Gastroesophageal sphincter (tissue), 4 donors: Measurements from ENCODE around the gene MMRN2. TPM values are rescaled to one million over a fixed set of nuclear protein-coding genes. Genes with fewer than 3 reads are reported as not detected.

Source experiments
- ATAC-seq: fragments of 150-250 bp; one replicate; pipeline ENCODE4 v1.9.1; 2016; ENCODE audit warnings: mild to moderate bottlenecking, moderate library complexity
- H3K27ac ChIP-seq, 4 donors: fragments of 200-600 bp; sonication (generic) in 3 of 4; 1 replicate in 3 of 4; 2 replicates in 1 of 4; pipeline ENCODE4 v1.5.1; 2016 to 2019
- H3K27me3 ChIP-seq: fragments of 200-600 bp; sonication (generic); one replicate; pipeline ENCODE4 v1.5.1; 2019
- H3K36me3 ChIP-seq, 2 donors: fragments of 200-600 bp; sonication (generic); one replicate each; pipeline ENCODE4 v1.5.1; 2019; ENCODE audit warnings: control low read depth in 1 of 2
- H3K4me1 ChIP-seq, 3 donors: fragments of 200-600 bp; sonication (generic); 1 replicate in 2 of 3; 2 replicates in 1 of 3; pipeline ENCODE4 v1.5.1; 2016 to 2019; ENCODE audit warnings: control low read depth in 2 of 3
- H3K4me3 ChIP-seq, 2 donors: fragments of 200-600 bp; sonication (generic); one replicate each; pipeline ENCODE4 v1.5.1; 2019; ENCODE audit warnings: mild to moderate bottlenecking in 1 of 2, moderate library complexity in 1 of 2
- H3K9me3 ChIP-seq, 3 donors: fragments of 200-600 bp; sonication (generic); one replicate each; pipeline ENCODE4 v1.5.1; 2017 to 2019; ENCODE audit warnings: control low read depth in 2 of 3
- CTCF ChIP-seq, 4 experiments: fragments of 200-600 bp in 2 of 4; fragments of 450-650 bp in 2 of 4; sonication (generic) in 1 of 4; IDR thresholded peaks; one replicate each; pipeline ENCODE4 v1.5.1; 2017 to 2019; ENCODE audit warnings: antibody characterized with exemption in 4 of 4, mild to moderate bottlenecking in 2 of 4, moderate library complexity in 2 of 4
- EP300 ChIP-seq: sonication (generic); formaldehyde crosslinking; IDR thresholded peaks from one replicate; pipeline ENCODE4 v1.6.1; 2017; ENCODE audit warnings: antibody characterized with exemption, mild to moderate bottlenecking
- POLR2A ChIP-seq, 2 donors: fragments of 450-650 bp; IDR thresholded peaks; one replicate each; pipeline ENCODE4 v1.6.1; 2017; ENCODE audit warnings: antibody characterized with exemption in 2 of 2, mild to moderate bottlenecking in 2 of 2, moderate library complexity in 1 of 2
- POLR2AphosphoS5 ChIP-seq: sonication (generic); formaldehyde crosslinking; IDR thresholded peaks from one replicate; pipeline ENCODE4 v1.6.1; 2017; ENCODE audit warnings: antibody characterized with exemption
- WGBS, 2 donors: methylation state at CpG; one replicate each; pipeline ENCODE4 v1.1.5; 2018; ENCODE audit warnings: low coverage in 1 of 2; 5-methylcytosine and 5-hydroxymethylcytosine counted together
- total RNA-seq, 4 donors: library from RNA; depleted of rRNA; stranded (reverse); fragments of >200 nt; gene quantifications; one replicate each; pipeline ENCODE4 v1.1.0, GENCODE V29; 2016

MMRN2 gene
- total RNA-seq, 4 donors from 2014 or later, result 18.5 to 77.7 (median 42.2) TPM

- H3K36me3 ChIP-seq, result no peaks in the 10 kb centered on the region
- H3K4me1 ChIP-seq, result peaks cover 0 to 79% (median 41%) of the 10 kb centered on the region in 3 donors
- H3K9me3 ChIP-seq, result no peaks in the 10 kb centered on the region
- H3K27ac ChIP-seq, result peak within 1 kb of the TSS; percentile 95 to 99 (median 98)
- no peaks in the 10 kb centered on the region for H3K27me3 ChIP-seq
- TF ChIP-seq POLR2A (IDR thresholded peaks at IDR 0.05), result peak; percentile 78 to 79
- peak; percentile 88 for TF ChIP-seq POLR2AphosphoS5
- no peak for TF ChIP-seq CTCF (IDR thresholded peaks at IDR 0.05)
- ATAC-seq, result no peak
- 20% methylated on average over 1 of the region's 59 CpGs; no CpG with 5 or more reads in 1 of the 2 donors for WGBS, 2 donors
- H3K4me3 ChIP-seq, result peak within 1 kb of the TSS; percentile 65 to 69
Measured at GRCh38 chr10:86968271-86968993, 11.0 kb upstream of the MMRN2 start, which contains the start of gene ADIRF. ADIRF (plus strand) TSS chr10:86968482; CDS start chr10:86968545, 63 bp downstream.

GRCh38 chr10:86967481-86967941, 10.1 kb upstream of the MMRN2 start:
- Histone ChIP-seq H3K4me1 (peaks cover 0 to 78% (median 41%) of the 10 kb centered on the region in 3 donors), H3K27ac (peak overlapping the region in 3 of 4 donors; percentile 95 to 99 (median 99)), H3K4me3 (peak overlapping the region in 1 of 2 donors; percentile 69), H3K9me3 (no peaks in the 10 kb centered on the region), H3K27me3 (no peaks in the 10 kb centered on the region), H3K36me3 (no peaks in the 10 kb centered on the region)
- 79% methylated on average over 4 of the region's 7 CpGs; no CpG with 5 or more reads in 1 of the 2 donors for WGBS, 2 donors
- ATAC-seq, result no peak
- TF ChIP-seq EP300 (no peak), CTCF (IDR thresholded peaks at IDR 0.05) (no peak), POLR2A (IDR thresholded peaks at IDR 0.05) (no peak), POLR2AphosphoS5 (no peak)

- 41 to 62% methylated on average over 4 to 9 of the region's 11 CpGs for WGBS, 2 donors
- Histone ChIP-seq H3K9me3 (no peaks in the 10 kb centered on the region), H3K36me3 (no peaks in the 10 kb centered on the region), H3K4me3 (peak overlapping the region in 1 of 2 donors; percentile 5), H3K27ac (peak overlapping the region in 3 of 4 donors; percentile 95 to 99 (median 99)), H3K27me3 (no peaks in the 10 kb centered on the region), H3K4me1 (peaks cover 0 to 65% (median 36%) of the 10 kb centered on the region in 3 donors)
- no peak for ATAC-seq
- TF ChIP-seq POLR2AphosphoS5, result no peak
- TF ChIP-seq EP300, result no peak
- no peak for TF ChIP-seq CTCF (IDR thresholded peaks at IDR 0.05)
- no peak for TF ChIP-seq POLR2A (IDR thresholded peaks at IDR 0.05)
Measured at GRCh38 chr10:86965986-86966654, 8.7 kb upstream of the MMRN2 start.

GRCh38 chr10:86964847-86965190, 7.4 kb upstream of the MMRN2 start:
- no peak overlapping the region for H3K4me3 ChIP-seq
- H3K36me3 ChIP-seq, result no peaks in the 10 kb centered on the region
- TF ChIP-seq POLR2A (IDR thresholded peaks at IDR 0.05) (no peak), EP300 (no peak), POLR2AphosphoS5 (no peak), CTCF (IDR thresholded peaks at IDR 0.05) (no peak)
- no peak for ATAC-seq
- H3K9me3 ChIP-seq, result no peaks in the 10 kb centered on the region
- 80% methylated on average over 1 of the region's 2 CpGs; no CpG with 5 or more reads in 1 of the 2 donors for WGBS, 2 donors
- H3K4me1 ChIP-seq, result peaks cover 0 to 70% (median 34%) of the 10 kb centered on the region in 3 donors
- H3K27ac ChIP-seq, result peak overlapping the region in 2 of 4 donors; percentile 5 to 27
- H3K27me3 ChIP-seq, result no peaks in the 10 kb centered on the region
